Brain microvascular endothelial cell (primary cell): ENCODE data around the gene MCM10.

Experiments used
- DNase-seq: peaks from one replicate; pipeline ENCODE4 v3.0.0-alpha.2; 2020
- H3K27ac ChIP-seq: fragments of 250-450 bp; sonication (Bioruptor Pico); 2 replicates; pipeline ENCODE4 v1.5.1; 2020; ENCODE audit warnings: mild to moderate bottlenecking, moderate library complexity
- H3K27me3 ChIP-seq: fragments of 250-450 bp; sonication (Bioruptor Pico); replicated peaks from 2 replicates; pipeline ENCODE4 v1.5.1; 2020; ENCODE audit warnings: mild to moderate bottlenecking
- H3K36me3 ChIP-seq: fragments of 250-450 bp; sonication (Bioruptor Pico); replicated peaks from 2 replicates; pipeline ENCODE4 v1.5.1; 2020; ENCODE audit warnings: mild to moderate bottlenecking
- H3K4me3 ChIP-seq: 2 replicates; pipeline ENCODE4 v1.5.1; 2011; ENCODE audit warnings: low read depth, mild to moderate bottlenecking, control low read depth, low read length, moderate library complexity
- CTCF ChIP-seq: IDR thresholded peaks from 2 replicates; pipeline ENCODE4 v1.5.1; 2011; ENCODE audit warnings: low read depth, mild to moderate bottlenecking, moderate library complexity, low read length, control low read depth, inconsistent platforms; ENCODE audit errors: missing control alignments
- in situ Hi-C: cut with HindIII; loops from 2 replicates; pipeline ENCODE4 v1.10.0; 2017; ENCODE audit warnings: low sequenced_read_pairs, low pct_ligation_motif_present

The MCM10 gene

DNA sequence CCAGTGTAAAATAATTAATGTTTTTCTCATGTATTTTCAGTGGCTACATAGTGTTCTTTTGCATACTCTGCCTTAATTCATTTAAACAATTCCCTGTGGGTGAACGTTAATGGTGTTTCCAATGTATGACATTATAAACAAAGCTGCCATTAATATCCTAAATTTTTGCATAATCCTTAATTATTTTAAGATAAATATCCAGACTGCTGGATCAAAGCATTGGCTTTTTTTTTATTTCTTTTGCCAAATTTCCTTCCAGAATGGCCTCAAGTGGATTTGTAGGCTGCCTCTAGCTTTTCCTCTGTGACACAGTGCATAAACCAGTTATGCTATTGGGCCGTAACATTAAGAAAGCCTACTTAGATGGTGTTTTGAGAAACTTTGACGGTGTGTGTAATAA lies 29.5 kb downstream of the MCM10 start:
- in situ Hi-C loops = no loop called here
- no peak for DNase-seq
- H3K36me3 ChIP-seq = no peaks in the 10 kb centered on the region
- TF ChIP-seq CTCF = no peak
- no peak overlapping the region for H3K27ac ChIP-seq
- no peaks in the 10 kb centered on the region for H3K27me3 ChIP-seq
- no peak overlapping the region for H3K4me3 ChIP-seq

- H3K36me3 ChIP-seq = no peaks in the 10 kb centered on the region
- DNase-seq = no peak
- H3K27ac ChIP-seq = no peak overlapping the region
- H3K4me3 ChIP-seq = no peak overlapping the region
- in situ Hi-C loops = no loop called here
- TF ChIP-seq CTCF = no peak
- no peaks in the 10 kb centered on the region for H3K27me3 ChIP-seq
These were observed 30.0 kb downstream of the MCM10 start for GRCh38 chr10:13191362-13191761.

DNA sequence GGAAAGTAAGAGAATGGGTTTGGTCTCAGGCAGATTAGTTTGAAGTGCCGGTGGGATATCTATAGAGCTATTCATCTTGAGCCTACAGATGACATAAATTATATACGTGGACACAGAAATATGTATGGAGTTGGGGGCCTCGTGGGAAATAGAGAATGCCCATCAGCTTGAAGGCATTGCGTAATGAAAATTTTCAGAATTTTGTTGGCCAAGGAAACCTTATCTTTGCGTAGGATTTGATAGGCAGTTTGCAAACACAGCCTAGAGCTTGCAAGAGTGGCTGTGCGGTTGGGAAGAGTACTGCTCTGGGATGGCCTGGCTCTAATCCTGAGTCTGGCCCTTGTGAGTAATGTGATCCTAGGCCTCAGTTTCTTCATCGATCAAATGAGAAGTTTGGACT lies 32.3 kb downstream of the MCM10 start:
- in situ Hi-C loops = no loop called here
- Histone ChIP-seq H3K36me3 (no peaks in the 10 kb centered on the region), H3K27ac (no peak overlapping the region), H3K27me3 (no peaks in the 10 kb centered on the region), H3K4me3 (no peak overlapping the region)
- DNase-seq = no peak
- no peak for TF ChIP-seq CTCF

GRCh38 chr10:13195016-13195415 lies 33.7 kb downstream of the MCM10 start:
- no peak for DNase-seq
- no peak overlapping the region for H3K4me3 ChIP-seq
- H3K27ac ChIP-seq = no peak overlapping the region
- in situ Hi-C loops = no loop called here
- no peak for TF ChIP-seq CTCF
- no peaks in the 10 kb centered on the region for H3K27me3 ChIP-seq
- no peaks in the 10 kb centered on the region for H3K36me3 ChIP-seq

DNA sequence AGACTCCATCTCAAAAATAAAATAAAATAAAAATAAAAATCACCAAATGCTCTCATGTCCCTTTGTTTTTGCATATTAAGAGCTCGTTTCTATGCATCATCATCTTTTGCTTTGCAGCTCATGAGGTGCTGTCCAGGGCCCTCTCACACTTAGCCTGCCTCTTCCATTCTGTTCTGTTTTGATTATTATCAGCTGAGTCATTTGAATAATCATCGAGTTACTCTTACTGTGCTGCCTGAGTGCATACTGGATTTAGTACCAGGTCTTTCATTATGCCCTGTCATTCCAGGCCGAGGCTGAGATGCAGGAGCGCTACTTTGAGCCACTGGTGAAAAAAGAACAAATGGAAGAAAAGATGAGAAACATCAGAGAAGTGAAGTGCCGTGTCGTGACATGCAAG lies 39.8 kb downstream of the MCM10 start:
- no peak overlapping the region for H3K4me3 ChIP-seq
- H3K27ac ChIP-seq = no peak overlapping the region
- peak; percentile 21 for DNase-seq
- in situ Hi-C loops = no loop called here
- no peaks in the 10 kb centered on the region for H3K36me3 ChIP-seq
- no peaks in the 10 kb centered on the region for H3K27me3 ChIP-seq
- no peak for TF ChIP-seq CTCF

GRCh38 chr10:13206091-13206490 lies 44.7 kb downstream of the MCM10 start:
- no peak for DNase-seq
- Histone ChIP-seq H3K27ac (no peak overlapping the region), H3K4me3 (no peak overlapping the region), H3K27me3 (no peaks in the 10 kb centered on the region), H3K36me3 (no peaks in the 10 kb centered on the region)
- no peak for TF ChIP-seq CTCF
- in situ Hi-C loops = no loop called here
